PC-3 (cell line): Measurements from ENCODE around the gene CCPG1. TPM values are rescaled to one million over a fixed set of nuclear protein-coding genes. Genes with fewer than 3 reads are reported as not detected.

Experiments used
- ATAC-seq: fragments of 200-7000 bp; cut with Tn5 transposase; 2 replicates; pipeline ENCODE4 v1.9.1; 2020; ENCODE audit warnings: mild to moderate bottlenecking, moderate library complexity
- BruUV-seq: library from RNA; stranded (reverse); fragments of 400-500 nt; replicated peaks from 2 replicates; lab custom pipeline; 2021; lab: Mats Ljungman, UMichigan
- CTCF ChIA-PET: fragments of 300-600 bp; sonication (Branson Sonifier 250); formaldehyde crosslinking; loops from one replicate; lab custom pipeline; 2022; ENCODE audit warnings: antibody characterized with exemption; lab: Charles Lee
- POLR2A ChIA-PET: fragments of 300-600 bp; sonication (Branson Sonifier 250); formaldehyde crosslinking; loops from one replicate; lab custom pipeline; 2022; ENCODE audit warnings: antibody characterized with exemption; ENCODE audit not compliant: unreplicated experiment; lab: Charles Lee
- DNase-seq: peaks from one replicate; pipeline ENCODE4 v3.0.0-alpha.2; 2015
- H2AFZ ChIP-seq: fragments of 300-600 bp; sonication (generic); 2 replicates; pipeline ENCODE4 v1.6.0; 2016; ENCODE audit warnings: antibody characterized with exemption, low read length
- H3F3A ChIP-seq: fragments of 300-600 bp; sonication (generic); one replicate; pipeline ENCODE4 v1.6.0; 2017; ENCODE audit warnings: antibody characterized with exemption, low read length, control low read depth, mild to moderate bottlenecking; ENCODE audit not compliant: unreplicated experiment
- H3K27ac ChIP-seq: fragments of 300-600 bp; sonication (generic); 2 replicates; pipeline ENCODE4 v1.5.1; 2016; ENCODE audit warnings: mild to moderate bottlenecking, low read length
- H3K27me3 ChIP-seq: fragments of 300-600 bp; sonication (generic); 2 replicates; pipeline ENCODE4 v1.6.1; 2016; ENCODE audit warnings: low read length, mixed read lengths
- H3K36me3 ChIP-seq: fragments of 300-600 bp; sonication (generic); 2 replicates; pipeline ENCODE4 v1.6.1; 2016; ENCODE audit warnings: low read depth, mixed run types, low read length, mixed read lengths
- H3K4me1 ChIP-seq: fragments of 300-600 bp; sonication (generic); 2 replicates; pipeline ENCODE4 v1.5.1; 2016; ENCODE audit warnings: low read length; ENCODE audit not compliant: insufficient read depth
- H3K4me2 ChIP-seq: fragments of 300-600 bp; sonication (generic); 2 replicates; pipeline ENCODE4 v1.6.0; 2016; ENCODE audit warnings: low read length
- H3K4me3 ChIP-seq: fragments of 300-600 bp; sonication (generic); 2 replicates; pipeline ENCODE4 v1.5.1; 2016; ENCODE audit warnings: mild to moderate bottlenecking, low read length, mixed read lengths
- H3K79me2 ChIP-seq: fragments of 300-600 bp; sonication (generic); 2 replicates; pipeline ENCODE4 v1.6.1; 2017; ENCODE audit warnings: low read length, mixed read lengths
- H3K9ac ChIP-seq: fragments of 300-600 bp; sonication (generic); 2 replicates; pipeline ENCODE4 v1.6.0; 2016; ENCODE audit warnings: mild to moderate bottlenecking, low read length
- H3K9me2 ChIP-seq: fragments of 300-600 bp; sonication (generic); replicated peaks from 2 replicates; pipeline ENCODE4 v1.6.1; 2016; ENCODE audit warnings: mixed run types, low read length, mixed read lengths
- H3K9me3 ChIP-seq: fragments of 300-600 bp; sonication (generic); 2 replicates; pipeline ENCODE4 v1.6.1; 2016; ENCODE audit warnings: low read length, mixed read lengths
- H4K20me1 ChIP-seq: fragments of 300-600 bp; sonication (generic); 2 replicates; pipeline ENCODE4 v1.6.1; 2016; ENCODE audit warnings: low read length, mixed read lengths
- CTCF ChIP-seq: fragments of 300-600 bp; sonication (generic); conservative IDR thresholded peaks from 2 replicates; pipeline ENCODE4 v1.5.1; 2017; ENCODE audit warnings: antibody characterized with exemption, low read depth, mild to moderate bottlenecking, low read length
- EZH2 ChIP-seq: fragments of 300-600 bp; sonication (generic); IDR thresholded peaks from one replicate; pipeline ENCODE4 v1.6.1; 2017; ENCODE audit warnings: antibody characterized with exemption, mild to moderate bottlenecking, low read length; ENCODE audit not compliant: unreplicated experiment
- EZH2phosphoT487 ChIP-seq: fragments of 300-600 bp; sonication (generic); IDR thresholded peaks from 2 replicates; pipeline ENCODE4 v1.6.1; 2018; ENCODE audit warnings: mild to moderate bottlenecking, antibody characterized with exemption, low read length, borderline replicate concordance
- intact Hi-C: fragments of 100-400 bp; cut with micrococcal nuclease; formaldehyde crosslinking; loops from 2 replicates; pipeline ENCODE4 v1.9.0; 2023
- total RNA-seq: library from RNA; depleted of rRNA; stranded (reverse); fragments of >200 nt; gene quantifications from 2 replicates; pipeline ENCODE4 v1.2.3, GENCODE V29; 2014

Gene CCPG1
- total RNA-seq, 1 experiment from 2014 or later: 7.8 TPM

- Histone ChIP-seq H3K27me3 (no peaks in the 10 kb centered on the region), H3K36me3 (peaks cover 5% of the 10 kb centered on the region; the same call in 1 of the 2 replicates), H3K4me1 (no peaks in the 10 kb centered on the region), H3K4me3 (no peak overlapping the region), H3K9me3 (no peaks in the 10 kb centered on the region), H4K20me1 (no peaks in the 10 kb centered on the region), H3K27ac (no peak overlapping the region), H3K79me2 (no peaks in the 10 kb centered on the region), H3K4me2 (no peak overlapping the region), H3F3A (no peaks in the 10 kb centered on the region), H3K9me2 (no peaks in the 10 kb centered on the region), H3K9ac (no peak overlapping the region), H2AFZ (no peak overlapping the region)
- TF ChIP-seq CTCF: no peak
- no peak for TF ChIP-seq EZH2phosphoT487
- no peak for TF ChIP-seq EZH2
- DNase-seq (no peak), ATAC-seq (no peak)
- BruUV-seq: no TSS peak
- intact Hi-C loops: no loop called here
- ChIA-PET CTCF (no interaction called here), POLR2A (no interaction called here)
Observed at GRCh38 chr15:55344206-55344605, 64.0 kb downstream of the CCPG1 start.

DNA sequence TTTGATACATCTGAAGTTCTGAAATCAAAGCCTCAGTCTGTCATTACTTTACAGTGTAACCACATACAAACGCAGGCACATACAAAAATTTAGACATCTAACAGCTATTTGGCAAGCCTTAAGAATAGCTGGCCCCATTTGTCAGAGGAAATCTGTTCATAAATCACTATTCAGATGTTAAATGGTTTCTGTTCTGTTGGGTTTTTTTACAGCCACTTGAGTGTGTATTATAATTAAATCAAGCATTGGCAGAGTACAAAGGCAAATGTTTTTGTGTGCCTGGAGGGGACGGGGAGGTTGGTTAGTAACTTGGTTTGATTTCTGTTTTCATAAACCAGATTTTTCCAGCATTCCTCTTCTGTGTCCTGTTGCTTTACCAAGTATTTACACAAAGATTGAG, 65.0 kb downstream of the CCPG1 start:
- Histone ChIP-seq H3K4me2 (no peak overlapping the region), H3F3A (no peaks in the 10 kb centered on the region), H3K9me2 (no peaks in the 10 kb centered on the region), H3K4me3 (no peak overlapping the region), H3K27me3 (no peaks in the 10 kb centered on the region), H4K20me1 (no peaks in the 10 kb centered on the region), H3K79me2 (no peaks in the 10 kb centered on the region), H3K4me1 (no peaks in the 10 kb centered on the region), H3K36me3 (peaks cover 6% of the 10 kb centered on the region; the same call in 1 of the 2 replicates), H2AFZ (no peak overlapping the region), H3K9ac (no peak overlapping the region), H3K9me3 (no peaks in the 10 kb centered on the region), H3K27ac (no peak overlapping the region)
- TF ChIP-seq EZH2phosphoT487 (no peak), CTCF (no peak), EZH2 (no peak)
- POLR2A ChIA-PET: no interaction called here
- CTCF ChIA-PET: no interaction called here
- no peak for ATAC-seq
- DNase-seq: no peak
- intact Hi-C loops: no loop called here
- BruUV-seq: no TSS peak

DNA sequence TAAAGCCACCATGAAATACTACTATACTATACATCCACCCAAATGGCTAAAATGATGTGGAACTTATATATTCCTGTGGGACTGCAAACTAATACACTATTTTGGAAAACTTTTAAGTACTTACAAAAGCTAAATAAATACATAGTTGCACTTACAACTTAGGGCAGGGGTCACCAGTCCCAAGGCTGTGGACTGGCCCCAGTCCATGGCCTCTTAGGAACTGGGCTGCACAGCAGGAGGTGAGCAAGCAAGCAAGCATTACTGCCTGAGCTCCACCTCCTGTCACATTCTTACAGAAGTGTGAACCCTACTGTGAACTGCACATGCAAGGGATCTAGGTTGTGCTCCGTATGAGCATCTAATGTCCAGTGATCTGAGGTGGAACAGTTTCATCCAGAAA, 71.0 kb downstream of the CCPG1 start:
- no peaks in the 10 kb centered on the region for H4K20me1 ChIP-seq
- intact Hi-C loops: no loop called here
- H3K9me3 ChIP-seq: no peaks in the 10 kb centered on the region
- no peak overlapping the region for H2AFZ ChIP-seq
- ChIA-PET POLR2A (no interaction called here), CTCF (no interaction called here)
- H3K4me1 ChIP-seq: peaks cover 20% of the 10 kb centered on the region
- TF ChIP-seq CTCF (no peak), EZH2 (no peak), EZH2phosphoT487 (no peak)
- peaks cover 6% of the 10 kb centered on the region; the same call in 1 of the 2 replicates for H3K36me3 ChIP-seq
- no peaks in the 10 kb centered on the region for H3K79me2 ChIP-seq
- H3K9me2 ChIP-seq: no peaks in the 10 kb centered on the region
- no peak for ATAC-seq
- no peaks in the 10 kb centered on the region for H3K27me3 ChIP-seq
- H3K4me2 ChIP-seq: no peak overlapping the region
- no peak for DNase-seq
- no peak overlapping the region for H3K27ac ChIP-seq
- H3F3A ChIP-seq: no peaks in the 10 kb centered on the region
- BruUV-seq: no TSS peak
- H3K9ac ChIP-seq: no peak overlapping the region
- no peak overlapping the region for H3K4me3 ChIP-seq
